ENCODE data around the gene NVL.

Gene NVL

GRCh38 chr1:224238212-224238611, 91.8 kb downstream of the NVL start:
- no peak overlapping the region for H3K4me3 ChIP-seq (ENCODE audit: low read length, poor library complexity, severe bottlenecking)
- H3K79me2 ChIP-seq (ENCODE audit: insufficient read depth, low read length), result no peaks in the 10 kb centered on the region
- no peaks in the 10 kb centered on the region for H3F3A ChIP-seq (ENCODE audit: low read depth)
- no peaks in the 10 kb centered on the region for H3K9me2 ChIP-seq (replicated peaks; ENCODE audit: low read depth, low read length)
- no peaks in the 10 kb centered on the region for H3K27me3 ChIP-seq (ENCODE audit: insufficient read depth, low read length, poor library complexity, severe bottlenecking)
- H3K4me1 ChIP-seq (ENCODE audit: insufficient read depth, low read length, poor library complexity, severe bottlenecking), result no peaks in the 10 kb centered on the region
- no peak overlapping the region for H2AFZ ChIP-seq (ENCODE audit: low read length)
- no peak overlapping the region for H3K4me2 ChIP-seq (ENCODE audit: low read depth, low read length, poor library complexity, severe bottlenecking)
- no peak for TF ChIP-seq EZH2phosphoT487 (IDR thresholded peaks at IDR 0.05; ENCODE audit: borderline replicate concordance)
- TF ChIP-seq CTCF (conservative IDR thresholded peaks at IDR 0.05; ENCODE audit: low read length), result no peak
- peaks cover 21% of the 10 kb centered on the region for H3K36me3 ChIP-seq (ENCODE audit: insufficient read depth, low read length)
- no peaks in the 10 kb centered on the region for H3K9me3 ChIP-seq (ENCODE audit: insufficient read depth, low read depth, low read length)
- H4K20me1 ChIP-seq (ENCODE audit: insufficient read depth, low read length, poor library complexity, severe bottlenecking), result no peaks in the 10 kb centered on the region
- H3K9ac ChIP-seq (ENCODE audit: low read depth, low read length, poor library complexity, severe bottlenecking), result no peak overlapping the region

- TF ChIP-seq EZH2phosphoT487 (IDR thresholded peaks at IDR 0.05; ENCODE audit: borderline replicate concordance), result no peak
- no peak for TF ChIP-seq CTCF (conservative IDR thresholded peaks at IDR 0.05; ENCODE audit: low read length)
- no peak overlapping the region for H3K4me3 ChIP-seq (ENCODE audit: low read length, poor library complexity, severe bottlenecking)
- no peaks in the 10 kb centered on the region for H3K79me2 ChIP-seq (ENCODE audit: insufficient read depth, low read length)
- H3K9ac ChIP-seq (ENCODE audit: low read depth, low read length, poor library complexity, severe bottlenecking), result no peak overlapping the region
- no peak overlapping the region for H3K4me2 ChIP-seq (ENCODE audit: low read depth, low read length, poor library complexity, severe bottlenecking)
- no peaks in the 10 kb centered on the region for H3K9me3 ChIP-seq (ENCODE audit: insufficient read depth, low read depth, low read length)
- no peaks in the 10 kb centered on the region for H3K9me2 ChIP-seq (replicated peaks; ENCODE audit: low read depth, low read length)
- H2AFZ ChIP-seq (ENCODE audit: low read length), result no peak overlapping the region
- peaks cover 28% of the 10 kb centered on the region for H3K36me3 ChIP-seq (ENCODE audit: insufficient read depth, low read length)
- H4K20me1 ChIP-seq (ENCODE audit: insufficient read depth, low read length, poor library complexity, severe bottlenecking), result no peaks in the 10 kb centered on the region
- no peaks in the 10 kb centered on the region for H3K27me3 ChIP-seq (ENCODE audit: insufficient read depth, low read length, poor library complexity, severe bottlenecking)
- H3F3A ChIP-seq (ENCODE audit: low read depth), result no peaks in the 10 kb centered on the region
- no peaks in the 10 kb centered on the region for H3K4me1 ChIP-seq (ENCODE audit: insufficient read depth, low read length, poor library complexity, severe bottlenecking)
These were observed 92.7 kb downstream of the NVL start for GRCh38 chr1:224237119-224237881.

- H3K79me2 ChIP-seq (ENCODE audit: insufficient read depth, low read length), result no peaks in the 10 kb centered on the region
- no peak overlapping the region for H3K4me2 ChIP-seq (ENCODE audit: low read depth, low read length, poor library complexity, severe bottlenecking)
- no peak overlapping the region for H2AFZ ChIP-seq (ENCODE audit: low read length)
- no peaks in the 10 kb centered on the region for H3F3A ChIP-seq (ENCODE audit: low read depth)
- no peaks in the 10 kb centered on the region for H3K4me1 ChIP-seq (ENCODE audit: insufficient read depth, low read length, poor library complexity, severe bottlenecking)
- H3K27me3 ChIP-seq (ENCODE audit: insufficient read depth, low read length, poor library complexity, severe bottlenecking), result no peaks in the 10 kb centered on the region
- H3K36me3 ChIP-seq (ENCODE audit: insufficient read depth, low read length), result peaks cover 32% of the 10 kb centered on the region
- H3K4me3 ChIP-seq (ENCODE audit: low read length, poor library complexity, severe bottlenecking), result no peak overlapping the region
- no peak overlapping the region for H3K9ac ChIP-seq (ENCODE audit: low read depth, low read length, poor library complexity, severe bottlenecking)
- TF ChIP-seq CTCF (conservative IDR thresholded peaks at IDR 0.05; ENCODE audit: low read length) (no peak), EZH2phosphoT487 (IDR thresholded peaks at IDR 0.05; ENCODE audit: borderline replicate concordance) (no peak)
- H4K20me1 ChIP-seq (ENCODE audit: insufficient read depth, low read length, poor library complexity, severe bottlenecking), result no peaks in the 10 kb centered on the region
- H3K9me3 ChIP-seq (ENCODE audit: insufficient read depth, low read depth, low read length), result no peaks in the 10 kb centered on the region
- no peaks in the 10 kb centered on the region for H3K9me2 ChIP-seq (replicated peaks; ENCODE audit: low read depth, low read length)
These were observed 94.0 kb downstream of the NVL start for GRCh38 chr1:224235813-224236493.

All from Loucy (cell line).